Mesothelial cell of epicardium (in vitro differentiated cells): ENCODE measurements around the gene NCAM2. TPM values are rescaled to one million over a fixed set of nuclear protein-coding genes. Genes with fewer than 3 reads are reported as not detected.
"Not testable (repeated sequence)": the region's sequence is repeated elsewhere in the genome, so short reads cannot be mapped to it uniquely, and the experiment has no call there.

ENCODE experiments used
- DNase-seq, 2 experiments: peaks; one replicate each; pipeline ENCODE4 v3.0.0; 2021; ENCODE audit warnings: low spot score in 2 of 2; ENCODE audit not compliant: unreplicated experiment in 2 of 2
- H3K27ac Mint-ChIP-seq: 2 replicates; pipeline ENCODE4 v1.8.0; 2021; ENCODE audit warnings: mixed read lengths
- H3K27me3 Mint-ChIP-seq: 2 replicates; pipeline ENCODE4 v1.8.0; 2021; ENCODE audit warnings: low read depth, mixed read lengths
- H3K36me3 Mint-ChIP-seq: 2 replicates; pipeline ENCODE4 v1.8.0; 2021; ENCODE audit warnings: mixed read lengths
- H3K4me1 Mint-ChIP-seq: 2 replicates; pipeline ENCODE4 v1.8.0; 2021; ENCODE audit warnings: mixed read lengths
- H3K4me3 Mint-ChIP-seq: 2 replicates; pipeline ENCODE4 v1.8.0; 2021; ENCODE audit warnings: mild to moderate bottlenecking, moderate library complexity, mixed read lengths
- H3K9me3 Mint-ChIP-seq: 2 replicates; pipeline ENCODE4 v1.8.0; 2021; ENCODE audit warnings: mixed read lengths
- total RNA-seq: library from RNA; stranded (reverse); gene quantifications from 3 replicates; pipeline ENCODE4 v1.2.1, GENCODE V29; 2021
- TF ChIP-seq, protein P1 (sequence below): fragments of 200-600 bp; sonication (generic); IDR thresholded peaks from one replicate; pipeline ENCODE4 v1.5.0; 2021; ENCODE audit warnings: antibody characterized with exemption; ENCODE audit not compliant: unreplicated experiment

Gene NCAM2
- total RNA-seq, 1 donor from 2014 or later = 34.0 TPM

DNA sequence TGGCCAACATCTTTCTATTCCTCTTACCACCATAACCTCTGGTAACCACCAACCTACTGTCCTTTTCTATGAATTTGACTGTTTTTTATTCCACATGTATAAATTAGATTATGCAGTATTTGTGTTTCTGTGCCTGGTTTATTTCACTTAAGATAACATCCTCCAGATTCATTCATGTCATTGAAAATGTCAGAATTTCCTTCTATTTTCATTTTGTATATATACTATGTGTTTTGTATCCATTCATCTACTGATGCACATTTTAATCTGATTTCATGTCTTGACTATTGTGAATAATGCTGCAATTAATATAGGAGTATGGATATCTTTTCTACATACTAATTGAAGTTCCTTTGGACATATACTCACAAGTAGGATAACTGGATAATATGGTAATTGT, 403.2 kb downstream of the NCAM2 start:
- TF ChIP-seq, protein P1, sequence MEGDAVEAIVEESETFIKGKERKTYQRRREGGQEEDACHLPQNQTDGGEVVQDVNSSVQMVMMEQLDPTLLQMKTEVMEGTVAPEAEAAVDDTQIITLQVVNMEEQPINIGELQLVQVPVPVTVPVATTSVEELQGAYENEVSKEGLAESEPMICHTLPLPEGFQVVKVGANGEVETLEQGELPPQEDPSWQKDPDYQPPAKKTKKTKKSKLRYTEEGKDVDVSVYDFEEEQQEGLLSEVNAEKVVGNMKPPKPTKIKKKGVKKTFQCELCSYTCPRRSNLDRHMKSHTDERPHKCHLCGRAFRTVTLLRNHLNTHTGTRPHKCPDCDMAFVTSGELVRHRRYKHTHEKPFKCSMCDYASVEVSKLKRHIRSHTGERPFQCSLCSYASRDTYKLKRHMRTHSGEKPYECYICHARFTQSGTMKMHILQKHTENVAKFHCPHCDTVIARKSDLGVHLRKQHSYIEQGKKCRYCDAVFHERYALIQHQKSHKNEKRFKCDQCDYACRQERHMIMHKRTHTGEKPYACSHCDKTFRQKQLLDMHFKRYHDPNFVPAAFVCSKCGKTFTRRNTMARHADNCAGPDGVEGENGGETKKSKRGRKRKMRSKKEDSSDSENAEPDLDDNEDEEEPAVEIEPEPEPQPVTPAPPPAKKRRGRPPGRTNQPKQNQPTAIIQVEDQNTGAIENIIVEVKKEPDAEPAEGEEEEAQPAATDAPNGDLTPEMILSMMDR = no peak
- Mint-ChIP-seq H3K27ac (no peak overlapping the region), H3K9me3 (peaks cover 23% of the 10 kb centered on the region), H3K27me3 (no peaks in the 10 kb centered on the region), H3K4me3 (no peak overlapping the region), H3K36me3 (peaks cover 12% of the 10 kb centered on the region), H3K4me1 (no peaks in the 10 kb centered on the region)
- no peak for DNase-seq

DNA sequence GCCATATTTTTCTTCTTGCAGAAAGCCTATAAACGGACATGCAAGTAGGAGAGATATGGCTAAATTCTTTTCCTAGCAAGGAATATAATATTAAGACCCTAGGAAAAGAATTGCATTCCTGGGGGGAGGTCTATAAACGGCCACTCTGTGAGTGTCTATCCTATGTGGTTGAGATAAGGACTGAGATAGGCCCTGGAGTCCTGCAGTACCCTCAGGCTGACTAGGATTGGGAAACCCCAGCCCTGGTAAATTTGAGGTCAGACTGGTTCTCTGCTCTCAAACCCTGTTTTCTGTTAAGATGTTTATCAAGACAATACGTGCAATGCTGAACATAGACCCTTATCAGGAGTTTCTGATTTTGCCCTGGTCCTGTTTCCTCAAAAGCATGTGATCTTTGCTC, 404.0 kb downstream of the NCAM2 start:
- not testable (repeated sequence) for DNase-seq

DNA sequence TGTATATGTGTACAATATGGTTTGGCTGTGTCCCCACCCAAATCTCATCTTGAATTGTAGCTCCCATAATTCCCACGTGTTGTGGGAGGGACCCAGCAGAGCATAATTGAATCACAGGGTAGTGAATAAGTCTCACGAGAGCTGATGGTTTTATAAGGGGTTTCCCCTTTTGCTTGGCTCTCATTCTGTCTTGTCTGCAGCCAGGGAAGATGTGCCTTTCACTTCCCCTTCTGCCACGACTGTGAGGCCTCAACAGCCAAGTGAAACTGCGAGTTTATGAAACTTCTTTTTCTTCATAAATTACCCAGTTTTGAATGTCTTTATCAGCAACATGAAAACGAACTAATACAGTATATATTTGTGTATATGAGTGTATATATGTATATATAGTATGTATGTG, 406.1 kb downstream of the NCAM2 start:
- not testable (repeated sequence) for H3K36me3 Mint-ChIP-seq, H3K27me3 Mint-ChIP-seq, DNase-seq, H3K4me1 Mint-ChIP-seq, H3K4me3 Mint-ChIP-seq, H3K27ac Mint-ChIP-seq
- peaks cover 23% of the 10 kb centered on the region for H3K9me3 Mint-ChIP-seq

More for the DNA sequence above, 404.0 kb downstream of the NCAM2 start:
- not testable (repeated sequence) for H3K27me3 Mint-ChIP-seq, H3K4me1 Mint-ChIP-seq, H3K27ac Mint-ChIP-seq, H3K36me3 Mint-ChIP-seq, H3K4me3 Mint-ChIP-seq
- H3K9me3 Mint-ChIP-seq = peaks cover 23% of the 10 kb centered on the region

DNA sequence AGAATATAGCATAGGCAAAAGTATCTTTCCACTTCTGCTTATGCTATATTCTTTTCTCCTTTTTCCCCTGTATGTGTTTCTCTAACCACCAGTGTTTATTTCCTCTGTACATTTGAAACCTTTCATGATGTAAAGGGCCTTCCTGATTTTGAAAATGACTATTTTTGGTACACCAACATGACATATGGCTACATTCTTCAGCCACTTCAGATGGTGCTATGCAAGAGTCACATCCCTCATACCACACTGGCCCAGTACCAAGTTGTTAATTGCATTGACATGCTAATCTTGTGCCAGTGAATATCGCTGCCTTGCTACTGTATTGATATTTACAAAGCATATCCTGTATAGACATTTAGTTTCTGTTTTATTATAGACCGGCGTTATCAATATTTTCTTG, 408.7 kb downstream of the NCAM2 start:
- peaks cover 15% of the 10 kb centered on the region for H3K9me3 Mint-ChIP-seq
- no peak overlapping the region for H3K4me3 Mint-ChIP-seq

DNA sequence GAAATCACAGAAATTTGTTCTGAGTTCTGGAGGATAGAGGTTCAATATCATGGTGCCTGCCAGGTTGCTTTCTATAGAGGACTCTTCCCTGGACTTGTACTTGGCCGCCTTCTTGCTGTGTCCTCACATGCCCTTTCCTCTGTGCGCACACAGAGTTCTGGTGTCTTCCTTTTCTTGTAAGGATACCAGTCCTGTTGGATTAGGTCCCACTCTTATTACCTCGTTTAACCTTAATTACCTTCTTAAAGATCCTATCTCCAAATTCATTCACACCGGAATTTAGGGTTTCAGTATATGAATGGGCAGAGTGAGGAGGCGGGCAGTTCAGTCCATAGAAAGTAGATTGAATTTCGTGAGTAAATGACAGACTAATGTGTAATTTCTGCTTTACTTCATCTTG, 413.9 kb downstream of the NCAM2 start:
- Mint-ChIP-seq H3K27ac (no peak overlapping the region), H3K4me3 (no peak overlapping the region), H3K4me1 (no peaks in the 10 kb centered on the region), H3K9me3 (no peaks in the 10 kb centered on the region), H3K27me3 (no peaks in the 10 kb centered on the region), H3K36me3 (no peaks in the 10 kb centered on the region)
- DNase-seq = no peak
- TF ChIP-seq, protein P1 = no peak

More for the DNA sequence above, 408.7 kb downstream of the NCAM2 start:
- DNase-seq = no peak
- TF ChIP-seq, protein P1 = no peak
- H3K27me3 Mint-ChIP-seq = no peaks in the 10 kb centered on the region
- no peak overlapping the region for H3K27ac Mint-ChIP-seq
- no peaks in the 10 kb centered on the region for H3K4me1 Mint-ChIP-seq
- H3K36me3 Mint-ChIP-seq = peaks cover 5% of the 10 kb centered on the region

DNA sequence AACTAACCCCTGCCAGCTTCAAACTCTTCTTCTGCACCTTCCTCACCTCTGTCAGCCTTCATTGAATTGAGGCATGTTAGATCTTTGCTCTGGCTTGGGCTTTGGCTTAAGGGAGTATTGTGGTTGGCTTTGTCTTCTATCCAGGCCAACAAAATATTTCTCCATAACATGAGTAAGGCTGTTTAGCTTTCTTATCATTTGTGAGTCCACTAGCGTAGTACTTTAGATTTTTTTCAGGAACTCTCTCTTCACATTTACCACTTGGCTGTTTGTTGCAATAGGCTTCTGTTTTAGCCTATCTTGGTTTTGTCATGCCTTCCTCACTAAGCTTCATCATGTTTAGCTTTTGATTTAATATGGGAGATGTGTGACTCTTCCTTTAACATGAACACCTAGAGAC, 417.5 kb downstream of the NCAM2 start:
- H3K9me3 Mint-ChIP-seq = no peaks in the 10 kb centered on the region
- no peaks in the 10 kb centered on the region for H3K4me1 Mint-ChIP-seq
- no peak overlapping the region for H3K27ac Mint-ChIP-seq
- TF ChIP-seq, protein P1 = no peak
- no peaks in the 10 kb centered on the region for H3K27me3 Mint-ChIP-seq
- H3K36me3 Mint-ChIP-seq = no peaks in the 10 kb centered on the region
- no peak for DNase-seq
- H3K4me3 Mint-ChIP-seq = no peak overlapping the region

DNA sequence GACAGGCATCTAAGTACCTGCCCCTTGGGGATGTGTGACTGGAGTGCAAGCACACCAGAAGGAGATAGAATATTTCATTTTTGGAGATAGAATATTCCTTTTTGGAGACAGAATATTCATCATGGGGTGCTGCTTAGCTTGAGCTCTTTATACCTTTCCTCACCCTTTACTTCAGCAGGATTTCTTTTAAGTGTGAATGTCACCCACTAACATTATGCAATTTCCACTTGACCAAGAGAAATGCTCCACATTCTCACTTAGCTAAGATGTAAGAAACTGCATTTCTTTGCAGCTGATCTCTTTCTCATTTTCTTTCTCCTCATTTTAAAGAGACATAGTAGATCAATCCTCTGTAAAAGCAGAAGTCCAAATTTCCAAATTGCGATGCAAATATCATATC, 436.7 kb downstream of the NCAM2 start:
- H3K4me3 Mint-ChIP-seq = no peak overlapping the region
- H3K36me3 Mint-ChIP-seq = no peaks in the 10 kb centered on the region
- H3K27me3 Mint-ChIP-seq = no peaks in the 10 kb centered on the region
- H3K9me3 Mint-ChIP-seq = no peaks in the 10 kb centered on the region
- TF ChIP-seq, protein P1 = no peak
- no peak overlapping the region for H3K27ac Mint-ChIP-seq
- H3K4me1 Mint-ChIP-seq = no peaks in the 10 kb centered on the region
- DNase-seq = no peak
